Effector memory CD4-positive, alpha-beta T cell (primary cell): ENCODE results near the gene PER2.

Source experiments
- DNase-seq, 3 donors: peaks; one replicate each; pipeline ENCODE4 v3.0.0-alpha.2; 2020
- H3K27ac ChIP-seq: 2 replicates; pipeline ENCODE4 v1.7.0; 2013; ENCODE audit warnings: mild to moderate bottlenecking, low read length, moderate library complexity; ENCODE audit not compliant: insufficient read depth, poor library complexity, severe bottlenecking
- H3K27me3 ChIP-seq: replicated peaks from 2 replicates; pipeline ENCODE4 v1.7.0; 2013; ENCODE audit warnings: mild to moderate bottlenecking, low read length; ENCODE audit not compliant: insufficient read depth, control insufficient read depth, poor library complexity, severe bottlenecking
- H3K36me3 ChIP-seq: 2 replicates; pipeline ENCODE4 v1.7.0; 2013; ENCODE audit warnings: mild to moderate bottlenecking, low read length, moderate library complexity; ENCODE audit not compliant: control insufficient read depth, insufficient read depth
- H3K4me1 ChIP-seq: 2 replicates; pipeline ENCODE4 v1.7.0; 2013; ENCODE audit warnings: low read length, mild to moderate bottlenecking; ENCODE audit not compliant: control insufficient read depth, insufficient read depth, poor library complexity, severe bottlenecking
- H3K4me3 ChIP-seq: 2 replicates; pipeline ENCODE4 v1.7.0; 2013; ENCODE audit warnings: low read length, low read depth, mild to moderate bottlenecking; ENCODE audit not compliant: insufficient read depth, poor library complexity, severe bottlenecking
- H3K9me3 ChIP-seq: 2 replicates; pipeline ENCODE4 v1.7.0; 2013; ENCODE audit warnings: mild to moderate bottlenecking, low read length, moderate library complexity; ENCODE audit not compliant: control insufficient read depth

The PER2 gene

GRCh38 chr2:238269741-238270140, 18.7 kb downstream of the PER2 start:
- Histone ChIP-seq H3K27me3 (no peaks in the 10 kb centered on the region), H3K4me3 (no peak overlapping the region), H3K4me1 (no peaks in the 10 kb centered on the region), H3K27ac (no peak overlapping the region), H3K36me3 (peaks cover 52% of the 10 kb centered on the region), H3K9me3 (no peaks in the 10 kb centered on the region)
- no peak for DNase-seq

GRCh38 chr2:238267884-238268680, 20.3 kb downstream of the PER2 start:
- no peaks in the 10 kb centered on the region for H3K9me3 ChIP-seq
- no peaks in the 10 kb centered on the region for H3K27me3 ChIP-seq
- H3K4me3 ChIP-seq: no peak overlapping the region
- H3K36me3 ChIP-seq: peaks cover 44% of the 10 kb centered on the region
- H3K27ac ChIP-seq: no peak overlapping the region
- no peak for DNase-seq
- no peaks in the 10 kb centered on the region for H3K4me1 ChIP-seq

- Histone ChIP-seq H3K9me3 (no peaks in the 10 kb centered on the region), H3K4me1 (no peaks in the 10 kb centered on the region), H3K27ac (no peak overlapping the region), H3K4me3 (no peak overlapping the region), H3K36me3 (peaks cover 42% of the 10 kb centered on the region), H3K27me3 (no peaks in the 10 kb centered on the region)
- no peak for DNase-seq
Observed at GRCh38 chr2:238267341-238267710, 21.1 kb downstream of the PER2 start.

GRCh38 chr2:238265605-238266004, 22.8 kb downstream of the PER2 start:
- Histone ChIP-seq H3K36me3 (peaks cover 30% of the 10 kb centered on the region), H3K9me3 (no peaks in the 10 kb centered on the region), H3K27ac (no peak overlapping the region), H3K27me3 (no peaks in the 10 kb centered on the region), H3K4me1 (no peaks in the 10 kb centered on the region), H3K4me3 (no peak overlapping the region)
- no peak for DNase-seq

- peaks cover 30% of the 10 kb centered on the region for H3K36me3 ChIP-seq
Observed at GRCh38 chr2:238264072-238264460, 24.3 kb downstream of the PER2 start.

GRCh38 chr2:238263204-238264071, 25.0 kb downstream of the PER2 start:
- Histone ChIP-seq H3K4me1 (no peaks in the 10 kb centered on the region), H3K27me3 (no peaks in the 10 kb centered on the region), H3K4me3 (no peak overlapping the region), H3K36me3 (peaks cover 28% of the 10 kb centered on the region), H3K27ac (no peak overlapping the region), H3K9me3 (no peaks in the 10 kb centered on the region)
- DNase-seq: peak; percentile 36 to 59 (median 37)

More at GRCh38 chr2:238264072-238264460, 24.3 kb downstream of the PER2 start:
- no peak overlapping the region for H3K4me3 ChIP-seq
- H3K27ac ChIP-seq: no peak overlapping the region
- H3K4me1 ChIP-seq: no peaks in the 10 kb centered on the region
- H3K9me3 ChIP-seq: no peaks in the 10 kb centered on the region
- no peak for DNase-seq
- no peaks in the 10 kb centered on the region for H3K27me3 ChIP-seq

- Histone ChIP-seq H3K36me3 (peaks cover 27% of the 10 kb centered on the region), H3K27me3 (no peaks in the 10 kb centered on the region), H3K9me3 (no peaks in the 10 kb centered on the region), H3K4me1 (no peaks in the 10 kb centered on the region), H3K4me3 (no peak overlapping the region), H3K27ac (no peak overlapping the region)
- no peak for DNase-seq
Observed at GRCh38 chr2:238262496-238263122, 25.8 kb downstream of the PER2 start.

- Histone ChIP-seq H3K27ac (no peak overlapping the region), H3K4me1 (no peaks in the 10 kb centered on the region), H3K36me3 (peaks cover 24% of the 10 kb centered on the region), H3K4me3 (no peak overlapping the region), H3K27me3 (no peaks in the 10 kb centered on the region), H3K9me3 (no peaks in the 10 kb centered on the region)
- no peak for DNase-seq
Observed at GRCh38 chr2:238261718-238262375, 26.6 kb downstream of the PER2 start.

GRCh38 chr2:238260883-238261282, 27.5 kb downstream of the PER2 start:
- Histone ChIP-seq H3K27me3 (no peaks in the 10 kb centered on the region), H3K4me3 (no peak overlapping the region), H3K36me3 (peaks cover 25% of the 10 kb centered on the region)

More at GRCh38 chr2:238260883-238261282, 27.5 kb downstream of the PER2 start:
- Histone ChIP-seq H3K9me3 (no peaks in the 10 kb centered on the region), H3K4me1 (no peaks in the 10 kb centered on the region), H3K27ac (no peak overlapping the region)
- no peak for DNase-seq
